IPS DF 6.9 (cell line): ENCODE results near the gene IRAK1.
"Not testable (repeated sequence)": the region's sequence is repeated elsewhere in the genome, so short reads cannot be mapped to it uniquely, and the experiment has no call there.

Experiments used
- DNase-seq: peaks from one replicate; pipeline ENCODE4 v3.0.0-alpha.2; 2013; ENCODE audit warnings: low read depth, low spot score
- H3K27ac ChIP-seq: one replicate; pipeline ENCODE4 v1.5.1; 2013; ENCODE audit warnings: low read length, control low read depth
- H3K27me3 ChIP-seq: 2 replicates; pipeline ENCODE4 v1.6.1; 2013; ENCODE audit warnings: mild to moderate bottlenecking, low read length; ENCODE audit not compliant: control insufficient read depth, insufficient read depth
- H3K36me3 ChIP-seq: 2 replicates; pipeline ENCODE4 v1.6.1; 2013; ENCODE audit warnings: low read length; ENCODE audit not compliant: control insufficient read depth, insufficient read depth
- H3K4me1 ChIP-seq: 2 replicates; pipeline ENCODE4 v1.6.1; 2013; ENCODE audit warnings: low read length; ENCODE audit not compliant: control insufficient read depth, insufficient read depth
- H3K4me3 ChIP-seq: 2 replicates; pipeline ENCODE4 v1.5.1; 2013; ENCODE audit warnings: mild to moderate bottlenecking, low read length
- H3K9me3 ChIP-seq: 2 replicates; pipeline ENCODE4 v1.6.1; 2013; ENCODE audit warnings: low read length, inconsistent platforms; ENCODE audit not compliant: control insufficient read depth, insufficient read depth
- WGBS: extraction: QIAGEN DNeasy Blood & Tissue Kit; methylation state at CpG from one replicate; pipeline ENCODE4 v1.1.7; 2013; ENCODE audit warnings: mixed read lengths, missing lambda C conversion rate; ENCODE audit not compliant: insufficient read length, insufficient coverage; 5-methylcytosine and 5-hydroxymethylcytosine counted together

Gene IRAK1

DNA sequence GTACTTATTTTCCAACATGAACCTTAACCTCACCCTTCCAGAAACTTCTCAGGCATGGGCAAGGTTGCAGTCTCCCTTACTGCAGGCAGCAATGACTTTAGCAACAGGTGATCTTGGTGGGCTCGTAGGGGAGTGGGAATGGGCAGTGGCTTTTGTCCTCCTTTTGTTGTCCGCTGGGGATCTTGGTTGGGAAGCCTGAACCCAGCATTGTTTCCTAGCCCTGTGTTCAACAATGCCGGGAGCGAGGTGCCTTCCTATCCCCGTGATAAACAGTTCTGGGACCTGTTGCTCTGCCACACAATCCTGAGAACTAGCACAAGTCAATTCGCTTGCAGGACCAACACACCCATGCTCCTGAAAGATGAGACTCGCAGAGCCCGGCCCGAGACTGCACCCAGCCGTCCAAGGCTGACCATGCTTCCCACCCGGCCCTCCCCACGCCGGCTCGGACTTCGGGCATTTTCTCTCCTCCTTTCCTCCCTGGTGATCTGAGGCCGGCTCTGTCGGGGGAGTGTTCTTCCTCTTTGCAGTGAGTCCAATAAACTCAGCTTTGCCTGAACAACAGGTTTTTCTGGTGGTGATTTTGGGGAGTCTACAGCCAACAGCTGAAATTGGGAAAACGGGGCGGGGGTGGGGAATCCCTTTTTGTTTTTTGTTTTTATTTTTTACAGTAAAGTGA is 20.2 kb downstream of the IRAK1 start:
- no peak overlapping the region for H3K4me3 ChIP-seq
- H3K36me3 ChIP-seq: no peaks in the 10 kb centered on the region
- no peaks in the 10 kb centered on the region for H3K9me3 ChIP-seq
- H3K4me1 ChIP-seq: no peaks in the 10 kb centered on the region; the same call in 1 of the 2 replicates
- H3K27me3 ChIP-seq: no peaks in the 10 kb centered on the region
- no CpG with 5 or more reads among the region's 19 CpGs for WGBS
- no peak for DNase-seq
- no peak overlapping the region for H3K27ac ChIP-seq

DNA sequence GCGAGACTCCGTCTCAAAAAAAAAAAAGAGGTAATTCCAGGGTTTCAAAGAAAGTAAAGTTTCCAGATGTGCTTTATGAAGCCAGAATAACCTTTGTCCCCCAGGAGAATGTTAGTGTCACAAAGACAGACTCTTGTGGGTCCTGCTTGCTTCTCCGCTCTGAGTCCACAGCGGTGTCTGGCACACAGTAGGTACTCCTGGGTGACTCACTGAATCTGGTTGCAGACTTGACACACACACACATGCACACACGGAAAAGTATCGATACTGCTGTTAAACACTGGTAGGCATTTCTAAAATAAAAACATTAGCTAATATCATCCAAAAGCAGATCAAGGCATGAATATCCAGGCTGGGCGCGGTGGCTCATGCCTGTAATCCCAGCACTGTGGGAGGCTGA is 24.2 kb downstream of the IRAK1 start:
- no peak for DNase-seq
- H3K9me3 ChIP-seq: no peaks in the 10 kb centered on the region
- no peaks in the 10 kb centered on the region; the same call in 1 of the 2 replicates for H3K4me1 ChIP-seq
- H3K4me3 ChIP-seq: no peak overlapping the region
- no peaks in the 10 kb centered on the region for H3K27me3 ChIP-seq
- H3K27ac ChIP-seq: no peak overlapping the region
- no peaks in the 10 kb centered on the region for H3K36me3 ChIP-seq
- no CpG with 5 or more reads among the region's 8 CpGs for WGBS

DNA sequence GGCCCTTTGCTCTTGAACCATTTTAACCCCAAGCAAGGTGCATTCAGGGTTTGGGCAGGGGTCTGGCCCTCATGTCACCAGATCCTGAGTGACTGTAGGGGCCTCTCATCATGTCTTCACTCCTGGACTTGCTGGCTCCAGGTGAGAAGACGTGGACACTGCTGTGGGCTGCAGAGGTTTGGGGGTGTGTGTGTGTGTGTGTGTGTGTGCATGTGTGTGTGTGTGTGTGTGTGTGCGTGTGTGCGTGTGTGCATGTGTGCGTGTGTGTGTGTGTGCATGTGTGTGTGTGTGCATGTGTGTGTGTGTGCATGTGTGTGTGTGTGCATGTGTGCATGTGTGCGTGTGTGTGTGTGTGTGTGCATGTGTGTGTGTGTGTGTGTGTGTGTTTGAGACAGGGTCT is 25.3 kb downstream of the IRAK1 start:
- not testable (repeated sequence) for DNase-seq, H3K4me1 ChIP-seq, H3K27me3 ChIP-seq, H3K4me3 ChIP-seq, H3K36me3 ChIP-seq, H3K9me3 ChIP-seq, H3K27ac ChIP-seq
- WGBS: no CpG with 5 or more reads among the region's 5 CpGs

DNA sequence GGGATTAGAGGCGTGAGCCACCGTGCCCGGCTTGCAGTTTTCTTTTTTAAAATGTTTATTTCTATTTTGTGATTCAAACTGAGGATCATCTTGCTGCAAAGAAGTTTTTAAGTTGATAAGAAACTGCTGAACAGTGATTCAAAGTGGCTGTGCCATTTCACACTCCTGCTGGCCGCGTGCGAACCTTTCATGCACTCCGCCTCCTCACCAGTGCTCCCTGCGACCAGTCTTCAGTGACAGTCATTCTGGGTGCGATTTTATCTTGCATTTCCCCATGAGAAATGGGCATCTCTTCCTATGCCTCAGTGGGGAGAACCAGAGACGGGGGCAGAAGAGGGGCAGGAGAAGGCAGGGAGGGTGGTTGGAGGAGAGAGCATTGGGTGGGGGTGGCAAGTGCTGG is 25.7 kb downstream of the IRAK1 start:
- H3K27me3 ChIP-seq: no peaks in the 10 kb centered on the region
- H3K4me3 ChIP-seq: no peak overlapping the region
- WGBS: no CpG with 5 or more reads among the region's 10 CpGs

DNA sequence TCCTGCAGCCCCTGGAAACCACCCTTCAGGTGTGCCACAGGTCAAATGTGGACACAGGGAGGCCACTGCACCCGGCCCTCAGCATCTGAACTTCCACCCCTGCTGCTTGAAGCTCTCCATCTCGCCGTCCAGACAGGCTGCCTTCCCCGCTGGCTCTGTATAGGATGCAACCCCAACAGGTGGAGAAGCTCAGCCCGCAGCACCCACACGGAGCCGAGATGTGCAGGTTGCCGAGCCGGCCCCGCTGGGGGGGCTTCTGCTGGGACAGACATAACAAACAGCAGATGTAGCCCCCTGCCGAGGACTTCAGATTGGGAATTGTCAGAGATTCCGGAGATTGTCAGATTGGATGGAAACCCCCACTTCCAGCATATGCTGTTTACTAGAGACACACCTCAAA is 26.6 kb downstream of the IRAK1 start:
- H3K27ac ChIP-seq: no peak overlapping the region
- no peak overlapping the region for H3K4me3 ChIP-seq
- no peak for DNase-seq
- no peaks in the 10 kb centered on the region for H3K27me3 ChIP-seq
- no CpG with 5 or more reads among the region's 12 CpGs for WGBS
- no peaks in the 10 kb centered on the region for H3K36me3 ChIP-seq
- no peaks in the 10 kb centered on the region for H3K9me3 ChIP-seq
- no peaks in the 10 kb centered on the region for H3K4me1 ChIP-seq

More for the DNA sequence above, 25.7 kb downstream of the IRAK1 start:
- DNase-seq: no peak
- H3K36me3 ChIP-seq: no peaks in the 10 kb centered on the region
- no peaks in the 10 kb centered on the region for H3K4me1 ChIP-seq
- H3K27ac ChIP-seq: no peak overlapping the region
- H3K9me3 ChIP-seq: no peaks in the 10 kb centered on the region

DNA sequence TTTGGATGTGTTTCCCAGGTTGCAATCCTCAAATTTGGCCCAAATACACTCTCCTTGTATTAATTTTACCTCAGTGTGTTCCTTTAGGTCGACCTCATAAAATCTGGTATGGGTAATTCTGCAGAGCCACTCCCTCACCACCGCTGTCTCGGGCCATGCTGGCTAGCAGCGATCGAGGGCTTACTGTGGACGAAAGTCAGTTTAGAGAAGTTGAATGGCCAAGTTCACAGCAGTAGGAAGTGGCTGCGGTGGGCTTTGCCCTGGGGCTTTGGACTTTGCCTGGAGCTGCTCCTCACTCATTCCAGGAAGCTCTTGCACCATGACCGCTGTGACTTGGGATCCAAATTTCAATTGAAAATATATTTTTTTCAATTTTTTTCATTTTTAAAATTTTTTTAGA is 27.5 kb downstream of the IRAK1 start:
- Histone ChIP-seq H3K4me1 (no peaks in the 10 kb centered on the region), H3K27ac (no peak overlapping the region), H3K4me3 (no peak overlapping the region), H3K9me3 (no peaks in the 10 kb centered on the region), H3K27me3 (no peaks in the 10 kb centered on the region), H3K36me3 (no peaks in the 10 kb centered on the region)
- no CpG with 5 or more reads among the region's 8 CpGs for WGBS
- no peak for DNase-seq

DNA sequence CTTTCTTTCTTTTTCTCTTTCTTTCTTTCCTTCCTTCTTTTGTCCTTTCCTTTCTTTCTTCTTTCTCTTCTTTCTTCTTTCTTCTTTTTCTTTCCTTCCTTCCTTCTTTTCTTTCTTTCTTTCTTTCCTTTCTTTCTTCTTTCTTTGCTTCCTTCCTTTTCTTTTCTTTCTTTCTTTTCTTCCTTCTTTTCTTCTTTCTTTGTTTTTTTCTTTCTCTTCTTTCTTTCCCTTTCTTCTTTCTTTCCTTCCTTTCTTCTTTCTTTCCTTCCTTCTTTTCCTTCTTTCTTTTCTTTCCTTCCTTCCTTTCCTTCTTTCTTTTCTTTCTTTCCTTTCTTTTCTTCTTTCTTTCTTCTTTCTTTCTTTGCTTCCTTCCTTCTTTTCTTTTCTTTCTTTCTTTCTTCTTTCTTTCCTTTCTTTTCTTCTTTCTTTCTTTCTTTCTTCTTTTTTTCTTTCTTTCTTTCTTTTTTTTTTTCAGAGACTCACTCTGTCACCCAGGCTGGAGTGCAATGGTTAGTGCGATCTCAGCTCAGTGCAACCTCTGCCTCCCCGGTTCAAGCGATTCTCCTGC is 28.6 kb downstream of the IRAK1 start:
- DNase-seq: no peak
- no peak overlapping the region for H3K4me3 ChIP-seq
- no peaks in the 10 kb centered on the region for H3K4me1 ChIP-seq
- H3K27ac ChIP-seq: no peak overlapping the region
- H3K36me3 ChIP-seq: no peaks in the 10 kb centered on the region
- no peaks in the 10 kb centered on the region for H3K9me3 ChIP-seq
- no peaks in the 10 kb centered on the region for H3K27me3 ChIP-seq
- WGBS: no CpG with 5 or more reads among the region's 3 CpGs

DNA sequence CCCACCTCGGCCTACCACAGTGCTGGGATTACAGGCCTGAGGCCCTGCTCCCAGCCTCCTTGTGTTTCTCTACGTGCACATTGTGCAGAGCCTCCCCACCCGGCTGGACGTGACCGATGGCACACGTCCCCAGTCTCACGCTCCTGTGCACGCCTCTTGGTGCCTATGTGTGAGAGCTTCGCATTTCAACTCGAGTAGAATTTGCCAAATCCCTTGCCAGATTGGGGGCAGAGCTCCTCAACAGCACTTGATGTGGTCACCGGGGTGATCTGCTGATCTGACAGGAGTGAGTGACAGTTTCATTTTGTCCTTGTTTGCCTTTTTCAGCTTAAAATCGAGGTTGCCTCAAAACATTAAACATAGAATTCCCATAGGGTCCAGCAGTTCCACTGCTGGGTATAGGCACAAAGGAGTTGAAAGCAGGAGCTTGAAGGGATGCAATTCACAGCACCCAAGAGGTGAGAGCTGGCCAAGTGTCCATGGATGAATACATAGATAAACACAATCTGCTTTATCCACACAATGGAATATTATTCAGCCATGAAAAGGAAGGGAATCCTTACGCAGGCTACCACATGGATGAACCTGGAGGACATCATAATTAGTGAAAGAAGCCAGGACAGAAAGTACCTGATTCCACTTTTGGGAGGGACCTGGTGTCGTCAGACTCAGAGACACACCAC is 29.6 kb downstream of the IRAK1 start:
- Histone ChIP-seq H3K4me3 (no peak overlapping the region), H3K27ac (no peak overlapping the region), H3K27me3 (no peaks in the 10 kb centered on the region), H3K9me3 (no peaks in the 10 kb centered on the region), H3K4me1 (no peaks in the 10 kb centered on the region), H3K36me3 (no peaks in the 10 kb centered on the region)
- DNase-seq: no peak
- WGBS: no CpG with 5 or more reads among the region's 14 CpGs

DNA sequence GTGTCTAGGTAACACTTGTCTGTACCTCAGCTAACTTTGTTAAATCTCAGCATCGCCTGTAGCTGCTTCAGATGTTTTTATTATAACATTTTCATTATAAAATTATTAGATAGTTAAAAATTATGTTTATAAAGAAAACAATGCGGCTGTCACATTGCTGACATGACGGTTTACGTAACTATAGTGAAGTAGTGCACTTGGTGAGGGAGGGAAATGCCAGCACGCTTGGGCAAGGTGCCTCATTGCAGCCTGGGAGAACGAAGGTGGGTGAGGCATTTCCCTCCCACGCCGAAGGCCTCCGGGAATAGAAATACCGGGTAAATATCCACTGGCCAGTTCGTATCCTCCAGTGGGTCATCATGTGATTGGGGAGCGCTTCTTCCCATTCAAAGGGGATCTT is 31.2 kb downstream of the IRAK1 start:
- no peaks in the 10 kb centered on the region for H3K36me3 ChIP-seq
- H3K27ac ChIP-seq: no peak overlapping the region
- WGBS: no CpG with 5 or more reads among the region's 12 CpGs
- DNase-seq: no peak
- H3K4me3 ChIP-seq: no peak overlapping the region
- H3K27me3 ChIP-seq: no peaks in the 10 kb centered on the region
- no peaks in the 10 kb centered on the region for H3K4me1 ChIP-seq
- H3K9me3 ChIP-seq: no peaks in the 10 kb centered on the region

DNA sequence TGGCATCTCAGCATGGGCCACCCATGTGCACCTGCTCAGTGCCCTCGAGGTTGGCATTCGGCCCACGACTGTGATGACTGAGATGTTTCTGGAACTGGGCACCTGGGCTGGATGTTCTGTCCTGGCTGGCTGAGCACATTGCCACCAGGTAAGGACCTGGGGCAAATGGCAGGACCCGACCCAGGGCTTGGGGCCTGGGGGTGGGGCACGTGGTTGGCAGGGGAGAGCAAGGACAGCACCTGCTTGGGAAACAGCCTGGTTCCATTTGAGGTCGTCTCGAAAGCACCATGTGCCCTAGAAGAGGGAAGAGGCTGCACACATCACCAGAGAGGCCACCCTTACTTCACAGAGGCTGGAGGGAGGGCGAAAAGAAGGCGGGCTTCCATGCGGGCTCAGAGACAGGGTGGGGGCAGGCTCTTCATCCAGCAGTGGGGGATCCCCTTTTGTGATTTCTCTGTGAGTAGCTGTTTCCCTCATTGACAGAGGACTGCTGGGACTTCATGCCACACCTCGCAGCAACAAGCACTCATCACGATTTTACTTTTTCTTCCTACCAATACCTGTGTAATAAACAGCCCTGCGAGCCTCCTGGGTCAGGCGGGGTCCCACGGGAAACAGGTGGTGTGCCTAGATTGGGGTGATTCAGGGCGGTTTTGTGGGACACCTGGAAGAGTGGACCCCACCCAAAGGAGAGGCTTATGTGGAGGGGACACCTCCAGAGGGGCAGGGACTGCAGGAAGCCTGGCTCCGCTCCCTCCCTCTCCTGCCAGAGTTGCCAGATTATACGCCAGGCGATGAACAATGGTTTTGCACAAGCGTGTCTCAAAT is 35.1 kb downstream of the IRAK1 start:
- no CpG with 5 or more reads among the region's 20 CpGs for WGBS
- no peak for DNase-seq
- H3K4me1 ChIP-seq: peaks cover 2% of the 10 kb centered on the region
- H3K4me3 ChIP-seq: no peak overlapping the region
- no peaks in the 10 kb centered on the region for H3K36me3 ChIP-seq
- H3K27me3 ChIP-seq: no peaks in the 10 kb centered on the region
- no peaks in the 10 kb centered on the region for H3K9me3 ChIP-seq
- H3K27ac ChIP-seq: no peak overlapping the region
